ENCODE results near the gene DGKG.

Gene DGKG

GRCh38 chr3:186209810-186210752, 152.0 kb downstream of the DGKG start:
- DNase-seq (ENCODE audit: low spot score), result peak; percentile 19

GRCh38 chr3:186208296-186208989, 153.6 kb downstream of the DGKG start:
- DNase-seq (ENCODE audit: low spot score), result no peak

GRCh38 chr3:186207515-186207914, 154.5 kb downstream of the DGKG start:
- DNase-seq (ENCODE audit: low spot score), result peak; percentile 22

- DNase-seq (ENCODE audit: low spot score), result no peak
Observed at GRCh38 chr3:186200726-186201125, 161.3 kb downstream of the DGKG start.

- no peak for DNase-seq (ENCODE audit: low spot score)
Observed at GRCh38 chr3:186198442-186198841, 163.6 kb downstream of the DGKG start.

GRCh38 chr3:186194451-186194811, 167.6 kb downstream of the DGKG start:
- no peak for DNase-seq (ENCODE audit: low spot score)

- DNase-seq (ENCODE audit: low spot score), result no peak
Observed at GRCh38 chr3:186193534-186194450, 168.2 kb downstream of the DGKG start.

GRCh38 chr3:186192823-186193222, 169.2 kb downstream of the DGKG start:
- DNase-seq (ENCODE audit: low spot score), result no peak

GRCh38 chr3:186189492-186189891, 172.5 kb downstream of the DGKG start:
- DNase-seq (ENCODE audit: low spot score), result no peak

- no peak for DNase-seq (ENCODE audit: low spot score)
Observed at GRCh38 chr3:186187401-186188275, 174.4 kb downstream of the DGKG start.

- DNase-seq (ENCODE audit: low spot score), result no peak
Observed at GRCh38 chr3:186185194-186185787, 176.7 kb downstream of the DGKG start.

GRCh38 chr3:186184021-186184420, 178.0 kb downstream of the DGKG start:
- DNase-seq (ENCODE audit: low spot score), result no peak

- DNase-seq (ENCODE audit: low spot score), result no peak
Observed at GRCh38 chr3:186182850-186183249, 179.2 kb downstream of the DGKG start.

GRCh38 chr3:186181901-186182300, 180.1 kb downstream of the DGKG start:
- DNase-seq (ENCODE audit: low spot score), result no peak

GRCh38 chr3:186180891-186181481, 181.0 kb downstream of the DGKG start:
- no peak for DNase-seq (ENCODE audit: low spot score)

- no peak for DNase-seq (ENCODE audit: low spot score)
Observed at GRCh38 chr3:186180151-186180550, 181.9 kb downstream of the DGKG start.

- no peak for DNase-seq (ENCODE audit: low spot score)
Observed at GRCh38 chr3:186178412-186178811, 183.6 kb downstream of the DGKG start.

GRCh38 chr3:186176373-186176990, 185.6 kb downstream of the DGKG start:
- no peak for DNase-seq (ENCODE audit: low spot score)

- no peak for DNase-seq (ENCODE audit: low spot score)
Observed at GRCh38 chr3:186173224-186173815, 188.7 kb downstream of the DGKG start.

GRCh38 chr3:186172353-186172752, 189.7 kb downstream of the DGKG start:
- DNase-seq (ENCODE audit: low spot score), result no peak

Data from kidney tubule cell (primary cell).